Measurements from ENCODE around the gene UBE2E1. TPM values are rescaled to one million over a fixed set of nuclear protein-coding genes. Genes with fewer than 3 reads are reported as not detected.

Gene UBE2E1
- total RNA-seq, 8 experiments from 2014 or later: 89.3 to 206 (median 112) TPM

GRCh38 chr3:23931597-23931996 lies 125.8 kb downstream of the UBE2E1 start:
- no peaks in the 10 kb centered on the region for H3K4me1 ChIP-seq (replicated peaks in 1 of 2)
- ATAC-seq (replicated peaks in 6 of 8): no peak
- H3K4me3 ChIP-seq: no peak overlapping the region
- no peak overlapping the region for H3K27ac ChIP-seq
- in situ Hi-C loops (cut with MboI; ENCODE audit: low pct_unique_long_range_greater_than_20kb in 2 of 9, low sequenced_read_pairs in 9 of 9, unreplicated experiment in 9 of 9): no loop called here
- WGBS, 10 experiments: 25 to 100% (median 80%) methylated on average over 1 to 3 of the region's 3 CpGs; no CpG with 5 or more reads in 1 of the 10 experiments

DNA sequence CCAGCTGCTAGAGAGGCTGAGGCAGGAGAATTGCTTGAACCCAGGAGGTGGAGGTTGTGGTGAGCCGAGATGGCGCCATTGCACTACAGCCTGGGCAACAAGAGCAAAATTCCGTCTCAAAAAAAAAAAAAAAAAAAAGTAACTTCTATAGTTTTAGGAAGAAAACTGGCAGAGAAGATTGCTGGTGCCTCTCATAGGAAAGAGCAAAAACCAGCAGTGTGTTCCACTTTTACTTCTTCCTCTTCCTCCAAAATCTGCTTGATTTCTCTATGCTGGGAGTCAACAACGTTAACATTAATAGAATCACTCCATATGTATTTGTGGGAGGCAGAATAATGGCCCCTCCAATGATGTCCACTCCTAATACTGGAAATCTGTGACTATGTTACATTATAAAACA lies 126.8 kb downstream of the UBE2E1 start:
- no peak for ATAC-seq (replicated peaks in 6 of 8)
- no peak overlapping the region for H3K4me3 ChIP-seq
- 50 to 100% (median 100%) methylated on average over 1 to 4 of the region's 4 CpGs; no CpG with 5 or more reads in 2 of the 10 experiments for WGBS, 10 experiments
- no peak overlapping the region for H3K27ac ChIP-seq
- no peaks in the 10 kb centered on the region for H3K4me1 ChIP-seq (replicated peaks in 1 of 2)
- in situ Hi-C loops (cut with MboI; ENCODE audit: low pct_unique_long_range_greater_than_20kb in 2 of 9, low sequenced_read_pairs in 9 of 9, unreplicated experiment in 9 of 9): no loop called here

GRCh38 chr3:23934253-23934652 lies 128.5 kb downstream of the UBE2E1 start:
- Histone ChIP-seq H3K27ac (no peak overlapping the region), H3K4me1 (replicated peaks in 1 of 2) (no peaks in the 10 kb centered on the region), H3K4me3 (no peak overlapping the region)
- in situ Hi-C loops (cut with MboI; ENCODE audit: low pct_unique_long_range_greater_than_20kb in 2 of 9, low sequenced_read_pairs in 9 of 9, unreplicated experiment in 9 of 9): no loop called here
- ATAC-seq (replicated peaks in 6 of 8): peak in 1 of 8 experiments; percentile 25
- 64 to 88% (median 80%) methylated on average over 1 to 3 of the region's 4 CpGs; no CpG with 5 or more reads in 1 of the 10 experiments for WGBS, 10 experiments

GRCh38 chr3:23937296-23937695 lies 131.5 kb downstream of the UBE2E1 start:
- no peak overlapping the region for H3K4me3 ChIP-seq
- peaks cover 0 to 2% of the 10 kb centered on the region in 2 donors for H3K4me1 ChIP-seq (replicated peaks in 1 of 2)
- WGBS, 10 experiments: 38 to 100% (median 88%) methylated on average over 1 of the region's 1 CpG
- no peak overlapping the region for H3K27ac ChIP-seq
- in situ Hi-C loops (cut with MboI; ENCODE audit: low pct_unique_long_range_greater_than_20kb in 2 of 9, low sequenced_read_pairs in 9 of 9, unreplicated experiment in 9 of 9): no loop called here
- ATAC-seq (replicated peaks in 6 of 8): no peak

GRCh38 chr3:23938688-23939087 lies 132.9 kb downstream of the UBE2E1 start:
- peaks cover 0 to 3% of the 10 kb centered on the region in 2 donors for H3K4me1 ChIP-seq (replicated peaks in 1 of 2)
- ATAC-seq (replicated peaks in 6 of 8): no peak
- H3K4me3 ChIP-seq: no peak overlapping the region
- no peak overlapping the region for H3K27ac ChIP-seq
- in situ Hi-C loops (cut with MboI; ENCODE audit: low pct_unique_long_range_greater_than_20kb in 2 of 9, low sequenced_read_pairs in 9 of 9, unreplicated experiment in 9 of 9): no loop called here

DNA sequence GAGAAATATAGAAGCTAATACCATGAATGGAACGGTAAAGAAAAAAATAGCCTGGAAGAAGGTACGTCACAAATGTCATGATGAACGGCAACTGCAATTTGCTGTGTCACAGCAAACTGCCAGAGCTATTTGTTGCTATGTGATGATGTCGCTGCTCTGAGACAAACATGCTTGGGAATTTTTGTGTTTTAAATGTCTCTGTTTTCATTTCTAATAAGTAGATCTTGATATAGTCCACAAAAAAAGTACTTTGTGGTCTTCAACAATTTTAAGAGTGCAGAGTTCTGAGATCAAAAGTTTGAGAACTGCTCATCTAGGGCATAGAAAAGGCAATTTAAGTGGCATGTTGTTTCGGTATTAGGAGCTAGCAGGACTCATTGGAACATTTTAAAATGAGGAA lies 135.0 kb downstream of the UBE2E1 start:
- Histone ChIP-seq H3K4me1 (replicated peaks in 1 of 2) (peaks cover 4 to 11% of the 10 kb centered on the region in 2 donors), H3K27ac (no peak overlapping the region), H3K4me3 (no peak overlapping the region)
- WGBS, 10 experiments: 47 to 95% (median 71%) methylated on average over 3 to 5 of the region's 5 CpGs
- no peak for ATAC-seq (replicated peaks in 6 of 8)
- in situ Hi-C loops (cut with MboI; ENCODE audit: low pct_unique_long_range_greater_than_20kb in 2 of 9, low sequenced_read_pairs in 9 of 9, unreplicated experiment in 9 of 9): no loop called here

Other genes with a start within 250 kb of the UBE2E1 start
- 10 to 100 TPM; 17.5 to 44.1 (median 24.4) TPM for gene NKIRAS1, start 111.0 kb downstream of the UBE2E1 start, total RNA-seq
- gene RPL15, start 111.2 kb downstream of the UBE2E1 start, total RNA-seq: 1,000 to 10,000 TPM; 1,411 to 3,853 (median 2,170) TPM
- 10 to 100 TPM in 7 of 8 experiments, 1 to 10 TPM in 1; 9.9 to 41.3 (median 16.6) TPM for gene NR1D2, start 139.3 kb downstream of the UBE2E1 start, total RNA-seq